Measurements from ENCODE around the gene FIGN.

The FIGN gene

DNA sequence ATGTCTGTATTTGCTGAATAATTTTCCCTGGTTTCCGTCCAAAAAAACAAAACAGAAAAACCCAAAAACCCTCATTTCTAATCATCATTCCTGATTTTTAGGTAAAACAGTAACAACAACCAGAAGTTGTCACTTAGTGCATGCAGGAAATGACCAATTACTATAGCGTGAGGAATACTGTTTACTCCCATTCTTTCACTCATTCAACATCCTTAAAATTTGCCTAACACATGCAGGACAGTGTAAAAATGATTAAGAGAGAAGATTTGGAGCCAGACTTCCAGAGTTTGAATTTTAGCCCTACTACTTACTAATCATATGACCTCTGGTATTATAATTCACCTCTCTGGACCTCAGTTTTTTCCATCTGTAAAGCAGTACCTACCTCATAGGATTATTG, 83.1 kb downstream of the FIGN start:
- H3K36me3 ChIP-seq, result no peaks in the 10 kb centered on the region
- no peaks in the 10 kb centered on the region for H3K27me3 ChIP-seq
- TF ChIP-seq, protein P1, sequence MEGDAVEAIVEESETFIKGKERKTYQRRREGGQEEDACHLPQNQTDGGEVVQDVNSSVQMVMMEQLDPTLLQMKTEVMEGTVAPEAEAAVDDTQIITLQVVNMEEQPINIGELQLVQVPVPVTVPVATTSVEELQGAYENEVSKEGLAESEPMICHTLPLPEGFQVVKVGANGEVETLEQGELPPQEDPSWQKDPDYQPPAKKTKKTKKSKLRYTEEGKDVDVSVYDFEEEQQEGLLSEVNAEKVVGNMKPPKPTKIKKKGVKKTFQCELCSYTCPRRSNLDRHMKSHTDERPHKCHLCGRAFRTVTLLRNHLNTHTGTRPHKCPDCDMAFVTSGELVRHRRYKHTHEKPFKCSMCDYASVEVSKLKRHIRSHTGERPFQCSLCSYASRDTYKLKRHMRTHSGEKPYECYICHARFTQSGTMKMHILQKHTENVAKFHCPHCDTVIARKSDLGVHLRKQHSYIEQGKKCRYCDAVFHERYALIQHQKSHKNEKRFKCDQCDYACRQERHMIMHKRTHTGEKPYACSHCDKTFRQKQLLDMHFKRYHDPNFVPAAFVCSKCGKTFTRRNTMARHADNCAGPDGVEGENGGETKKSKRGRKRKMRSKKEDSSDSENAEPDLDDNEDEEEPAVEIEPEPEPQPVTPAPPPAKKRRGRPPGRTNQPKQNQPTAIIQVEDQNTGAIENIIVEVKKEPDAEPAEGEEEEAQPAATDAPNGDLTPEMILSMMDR (IDR thresholded peaks at IDR 0.05; ENCODE audit: low read depth, low read length), result no peak
- H3K9me3 ChIP-seq, result no peaks in the 10 kb centered on the region
- no peak for DNase-seq
- H3K4me3 ChIP-seq (ENCODE audit: low read depth, low read length), result no peak overlapping the region
- no peaks in the 10 kb centered on the region for H3K4me1 ChIP-seq

DNA sequence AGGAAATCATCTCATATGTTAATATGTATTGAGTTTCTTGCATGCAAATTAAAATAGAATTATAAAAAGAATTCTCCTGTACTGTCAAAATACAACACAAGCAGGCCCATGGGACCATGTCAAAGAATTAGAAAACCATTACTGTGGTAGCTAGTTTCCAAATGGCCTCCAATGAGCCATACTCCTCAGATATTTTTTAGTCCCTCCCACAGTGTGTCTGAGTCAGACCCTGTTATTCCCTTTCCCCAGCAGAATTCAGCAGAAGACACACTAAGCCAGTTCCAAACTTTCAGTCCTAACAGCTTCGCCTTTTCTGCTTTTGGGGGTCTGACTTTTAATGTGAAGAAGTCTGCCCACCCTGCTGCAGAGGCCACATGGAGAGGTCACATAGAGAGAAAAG, 86.7 kb downstream of the FIGN start:
- H3K4me3 ChIP-seq (ENCODE audit: low read depth, low read length), result no peak overlapping the region
- no peaks in the 10 kb centered on the region for H3K27me3 ChIP-seq
- H3K4me1 ChIP-seq, result no peaks in the 10 kb centered on the region
- DNase-seq, result no peak
- no peaks in the 10 kb centered on the region for H3K9me3 ChIP-seq
- TF ChIP-seq, protein P1 (IDR thresholded peaks at IDR 0.05; ENCODE audit: low read depth, low read length), result no peak
- no peaks in the 10 kb centered on the region for H3K36me3 ChIP-seq

DNA sequence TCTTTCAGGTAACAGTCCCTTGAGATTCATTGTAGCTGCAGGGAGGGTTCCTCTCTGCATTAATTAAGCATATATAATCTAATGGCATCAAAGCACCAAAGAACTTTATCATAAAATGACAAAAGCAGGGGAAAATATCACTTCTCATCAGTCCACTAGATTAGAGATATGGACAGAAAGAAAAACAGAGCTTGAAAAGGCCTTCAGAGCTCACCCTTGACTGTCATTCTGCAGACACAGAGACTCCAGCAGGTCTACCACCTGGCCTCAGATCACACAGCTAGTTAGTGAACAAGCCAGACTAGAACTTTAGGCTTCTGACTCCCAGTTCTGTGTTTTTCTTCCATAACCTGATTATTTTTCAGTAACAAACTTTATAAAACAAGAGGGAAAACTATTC, 88.5 kb downstream of the FIGN start:
- Histone ChIP-seq H3K27me3 (no peaks in the 10 kb centered on the region), H3K36me3 (no peaks in the 10 kb centered on the region), H3K4me1 (no peaks in the 10 kb centered on the region), H3K9me3 (no peaks in the 10 kb centered on the region), H3K4me3 (ENCODE audit: low read depth, low read length) (no peak overlapping the region)
- TF ChIP-seq, protein P1 (IDR thresholded peaks at IDR 0.05; ENCODE audit: low read depth, low read length), result no peak
- DNase-seq, result no peak

DNA sequence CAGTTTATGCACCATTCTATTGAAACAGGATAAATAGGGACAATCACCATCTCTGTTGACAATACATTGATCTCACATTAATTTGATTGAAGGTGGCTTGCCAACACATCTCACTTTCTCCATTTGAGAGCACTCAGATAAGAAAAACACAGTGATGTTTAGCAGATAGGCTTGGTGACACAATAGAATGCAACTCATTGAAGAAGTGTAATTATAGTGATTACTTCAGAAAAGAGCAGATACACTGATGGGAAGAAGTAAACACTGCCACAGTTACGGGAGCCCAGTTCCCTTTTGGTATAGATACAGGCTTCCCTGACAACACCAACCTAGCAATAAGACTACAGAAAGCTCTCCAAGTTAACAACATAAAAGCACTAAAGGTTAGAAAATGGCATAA, 89.1 kb downstream of the FIGN start:
- no peaks in the 10 kb centered on the region for H3K9me3 ChIP-seq
- TF ChIP-seq, protein P1 (IDR thresholded peaks at IDR 0.05; ENCODE audit: low read depth, low read length), result no peak
- no peak overlapping the region for H3K4me3 ChIP-seq (ENCODE audit: low read depth, low read length)
- DNase-seq, result no peak
- H3K4me1 ChIP-seq, result no peaks in the 10 kb centered on the region
- no peaks in the 10 kb centered on the region for H3K36me3 ChIP-seq
- no peaks in the 10 kb centered on the region for H3K27me3 ChIP-seq

GRCh38 chr2:163644238-163644637, 91.6 kb downstream of the FIGN start:
- Histone ChIP-seq H3K9me3 (no peaks in the 10 kb centered on the region), H3K27me3 (no peaks in the 10 kb centered on the region), H3K36me3 (no peaks in the 10 kb centered on the region), H3K4me1 (no peaks in the 10 kb centered on the region), H3K4me3 (ENCODE audit: low read depth, low read length) (no peak overlapping the region)
- TF ChIP-seq, protein P1 (IDR thresholded peaks at IDR 0.05; ENCODE audit: low read depth, low read length), result no peak
- no peak for DNase-seq

DNA sequence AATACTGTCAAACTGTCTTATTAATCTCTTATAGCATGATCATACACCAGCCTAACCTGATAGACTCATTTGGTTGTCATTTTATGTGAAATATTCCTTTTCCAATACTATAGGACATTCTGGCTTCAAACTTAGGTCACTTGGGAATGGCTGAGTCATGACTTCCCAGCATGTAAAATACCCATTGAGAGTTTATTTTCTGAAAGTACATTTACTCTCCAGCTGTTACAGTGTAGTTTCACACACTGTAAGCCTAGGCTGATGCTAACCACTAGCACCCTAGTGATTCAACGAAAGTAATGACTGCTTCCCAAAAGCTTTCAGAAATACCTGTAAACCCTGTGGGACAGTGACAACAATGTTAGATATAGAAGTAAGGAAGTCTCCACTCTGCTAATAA, 93.8 kb downstream of the FIGN start:
- no peak overlapping the region for H3K4me3 ChIP-seq (ENCODE audit: low read depth, low read length)
- no peaks in the 10 kb centered on the region for H3K27me3 ChIP-seq

More for the DNA sequence above, 93.8 kb downstream of the FIGN start:
- Histone ChIP-seq H3K4me1 (no peaks in the 10 kb centered on the region), H3K36me3 (no peaks in the 10 kb centered on the region), H3K9me3 (no peaks in the 10 kb centered on the region)
- DNase-seq, result no peak
- TF ChIP-seq, protein P1 (IDR thresholded peaks at IDR 0.05; ENCODE audit: low read depth, low read length), result no peak
